ENCODE data around the gene SETD6. TPM values are rescaled to one million over a fixed set of nuclear protein-coding genes. Genes with fewer than 3 reads are reported as not detected.
A peak's percentile ranks its signal among the peaks of the same experiment; 100 is the strongest.

Gene SETD6
- total and polyA plus RNA-seq, 2 donors from 2014 or later, result 13.7 to 25.0 TPM

DNA sequence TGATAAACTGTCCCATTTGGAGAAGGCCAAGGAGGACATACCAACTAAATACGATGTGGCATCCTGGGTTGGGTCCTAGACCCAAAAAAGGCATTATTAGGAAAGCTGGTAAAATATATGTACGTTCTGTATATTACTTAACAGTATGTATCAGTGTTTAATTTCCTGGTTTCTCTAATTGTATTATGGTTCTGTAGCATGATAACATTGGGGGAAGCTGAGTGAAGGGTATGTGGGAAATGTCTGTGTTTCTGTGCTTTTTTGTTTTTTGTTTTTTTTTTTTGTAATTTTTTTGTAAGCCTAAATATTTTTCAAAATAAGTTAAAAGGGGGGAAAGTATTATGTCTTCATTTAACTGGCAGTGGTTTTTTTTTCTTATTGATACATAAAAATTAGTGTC is 36.9 kb upstream of the SETD6 start:
- no peaks in the 10 kb centered on the region for H3K36me3 ChIP-seq (ENCODE audit: control insufficient read depth in 2 of 3, insufficient read depth in 3 of 3, low read length in 3 of 3)
- H3K27me3 ChIP-seq (ENCODE audit: control insufficient read depth, insufficient read depth, low read length), result no peaks in the 10 kb centered on the region
- no peak overlapping the region for H3K27ac ChIP-seq (ENCODE audit: low read depth in 2 of 2, low read length in 2 of 2)
- no peak overlapping the region for H3K4me3 ChIP-seq (ENCODE audit: low read length in 3 of 3)
- H3K9me3 ChIP-seq (ENCODE audit: control insufficient read depth in 2 of 3, insufficient read depth in 1 of 3, low read length in 3 of 3), result no peaks in the 10 kb centered on the region
- DNase-seq (no peak), FAIRE-seq (no peak)
- no peaks in the 10 kb centered on the region for H3K4me1 ChIP-seq (ENCODE audit: control insufficient read depth in 2 of 3, insufficient read depth in 2 of 3, low read depth in 1 of 3, low read length in 3 of 3)
- TF ChIP-seq, protein P1, sequence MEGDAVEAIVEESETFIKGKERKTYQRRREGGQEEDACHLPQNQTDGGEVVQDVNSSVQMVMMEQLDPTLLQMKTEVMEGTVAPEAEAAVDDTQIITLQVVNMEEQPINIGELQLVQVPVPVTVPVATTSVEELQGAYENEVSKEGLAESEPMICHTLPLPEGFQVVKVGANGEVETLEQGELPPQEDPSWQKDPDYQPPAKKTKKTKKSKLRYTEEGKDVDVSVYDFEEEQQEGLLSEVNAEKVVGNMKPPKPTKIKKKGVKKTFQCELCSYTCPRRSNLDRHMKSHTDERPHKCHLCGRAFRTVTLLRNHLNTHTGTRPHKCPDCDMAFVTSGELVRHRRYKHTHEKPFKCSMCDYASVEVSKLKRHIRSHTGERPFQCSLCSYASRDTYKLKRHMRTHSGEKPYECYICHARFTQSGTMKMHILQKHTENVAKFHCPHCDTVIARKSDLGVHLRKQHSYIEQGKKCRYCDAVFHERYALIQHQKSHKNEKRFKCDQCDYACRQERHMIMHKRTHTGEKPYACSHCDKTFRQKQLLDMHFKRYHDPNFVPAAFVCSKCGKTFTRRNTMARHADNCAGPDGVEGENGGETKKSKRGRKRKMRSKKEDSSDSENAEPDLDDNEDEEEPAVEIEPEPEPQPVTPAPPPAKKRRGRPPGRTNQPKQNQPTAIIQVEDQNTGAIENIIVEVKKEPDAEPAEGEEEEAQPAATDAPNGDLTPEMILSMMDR (IDR thresholded peaks at IDR 0.05; ENCODE audit: borderline replicate concordance, extremely low read depth, insufficient read depth), result no peak
- intact Hi-C loops (cut with DNase I), result no loop called here
- H3K9ac ChIP-seq (ENCODE audit: low read length in 3 of 3), result no peak overlapping the region

DNA sequence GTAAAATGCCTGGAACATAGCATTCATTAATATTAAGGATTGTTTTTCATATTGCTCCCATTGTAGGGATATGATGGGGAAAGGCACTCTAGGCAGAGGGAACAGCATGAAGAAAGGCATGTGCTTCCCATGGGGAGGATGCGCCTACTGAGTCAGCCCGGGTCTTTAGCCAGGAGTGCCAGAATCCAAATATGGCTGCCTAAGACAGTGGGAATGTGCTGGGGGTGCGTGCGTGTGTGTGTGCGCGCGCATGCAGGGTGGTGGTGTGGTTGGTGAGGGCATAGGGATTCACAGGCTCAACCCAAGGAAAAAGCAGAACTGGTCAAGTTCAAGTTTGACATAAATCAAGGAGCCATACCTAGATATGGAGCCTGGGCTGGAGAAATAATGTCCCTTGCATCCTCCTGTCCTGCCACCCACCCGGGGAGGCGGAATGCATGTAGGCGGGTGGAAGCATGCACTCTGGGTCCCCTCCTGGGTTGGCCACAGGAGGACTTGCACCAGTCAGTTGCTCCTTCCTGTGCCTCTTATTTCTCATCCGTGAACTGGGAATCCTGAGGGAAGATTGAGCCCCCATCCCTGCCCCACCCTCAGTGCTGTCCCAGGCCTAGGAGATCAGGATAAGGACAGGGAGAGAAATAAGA is 34.0 kb upstream of the SETD6 start:
- Histone ChIP-seq H3K27me3 (ENCODE audit: control insufficient read depth, insufficient read depth, low read length) (no peaks in the 10 kb centered on the region), H3K9me3 (ENCODE audit: control insufficient read depth in 2 of 3, insufficient read depth in 1 of 3, low read length in 3 of 3) (no peaks in the 10 kb centered on the region), H3K4me1 (ENCODE audit: control insufficient read depth in 2 of 3, insufficient read depth in 2 of 3, low read depth in 1 of 3, low read length in 3 of 3) (no peaks in the 10 kb centered on the region), H3K27ac (ENCODE audit: low read depth in 2 of 2, low read length in 2 of 2) (no peak overlapping the region), H3K36me3 (ENCODE audit: control insufficient read depth in 2 of 3, insufficient read depth in 3 of 3, low read length in 3 of 3) (no peaks in the 10 kb centered on the region), H3K4me3 (ENCODE audit: low read length in 3 of 3) (no peak overlapping the region), H3K9ac (ENCODE audit: low read length in 3 of 3) (no peak overlapping the region)
- DNase-seq, result peak in 1 of 5 donors; percentile 31
- TF ChIP-seq, protein P1 (IDR thresholded peaks at IDR 0.05; ENCODE audit: borderline replicate concordance, extremely low read depth, insufficient read depth), result no peak
- FAIRE-seq, result no peak
- intact Hi-C loops (cut with DNase I), result no loop called here

DNA sequence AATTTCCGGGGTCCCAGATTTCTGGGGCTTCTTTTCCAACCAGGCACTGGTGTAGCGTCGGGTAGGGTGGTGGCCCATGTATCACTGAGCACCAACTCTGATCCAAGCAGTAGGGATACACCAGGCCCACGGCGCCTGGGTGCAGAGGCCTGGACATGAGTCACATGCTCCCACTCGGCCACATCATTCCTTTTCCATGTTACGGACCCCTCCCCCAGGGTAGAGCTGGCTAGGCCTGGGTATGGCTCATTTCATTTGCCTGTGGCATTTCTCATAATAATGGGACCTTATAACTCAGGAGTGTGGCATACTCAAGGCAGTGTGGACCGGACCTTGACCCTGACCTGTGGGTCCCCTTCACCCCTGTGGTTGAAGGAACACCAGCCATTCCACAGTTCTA is 33.4 kb upstream of the SETD6 start:
- FAIRE-seq (no peak), DNase-seq (peak in 1 of 5 donors; percentile 41)
- Histone ChIP-seq H3K4me3 (ENCODE audit: low read length in 3 of 3) (no peak overlapping the region), H3K36me3 (ENCODE audit: control insufficient read depth in 2 of 3, insufficient read depth in 3 of 3, low read length in 3 of 3) (no peaks in the 10 kb centered on the region), H3K9ac (ENCODE audit: low read length in 3 of 3) (no peak overlapping the region), H3K27me3 (ENCODE audit: control insufficient read depth, insufficient read depth, low read length) (no peaks in the 10 kb centered on the region), H3K9me3 (ENCODE audit: control insufficient read depth in 2 of 3, insufficient read depth in 1 of 3, low read length in 3 of 3) (no peaks in the 10 kb centered on the region), H3K27ac (ENCODE audit: low read depth in 2 of 2, low read length in 2 of 2) (no peak overlapping the region), H3K4me1 (ENCODE audit: control insufficient read depth in 2 of 3, insufficient read depth in 2 of 3, low read depth in 1 of 3, low read length in 3 of 3) (no peaks in the 10 kb centered on the region)
- intact Hi-C loops (cut with DNase I), result no loop called here
- TF ChIP-seq, protein P1 (IDR thresholded peaks at IDR 0.05; ENCODE audit: borderline replicate concordance, extremely low read depth, insufficient read depth), result no peak
